Panc1 (cell line): Measurements from ENCODE around the gene ADCY2.

Experiments used
- CTCF ChIP-seq: fragments of 450-650 bp; IDR thresholded peaks from 2 replicates; pipeline ENCODE4 v1.5.1; 2017; ENCODE audit warnings: mild to moderate bottlenecking
- POLR2AphosphoS5 ChIP-seq: IDR thresholded peaks from 2 replicates; pipeline ENCODE4 v1.6.1; 2012; ENCODE audit warnings: mild to moderate bottlenecking, low read depth, low read length, moderate library complexity
- TCF7L2 ChIP-seq: IDR thresholded peaks from 2 replicates; pipeline ENCODE4 v1.6.1; 2011; ENCODE audit warnings: mild to moderate bottlenecking, low read depth, low read length, inconsistent platforms
- TF ChIP-seq, protein P1 (sequence below), 2 experiments: IDR thresholded peaks; 2 replicates each; pipeline ENCODE4 v1.6.1; 2011 to 2012; ENCODE audit warnings: low read depth in 2 of 2, control low read depth in 1 of 2, low read length in 1 of 2, mild to moderate bottlenecking in 1 of 2, moderate library complexity in 1 of 2; ENCODE audit not compliant: insufficient read depth in 1 of 2

- no peak for TF ChIP-seq CTCF
- TF ChIP-seq POLR2AphosphoS5 = no peak
- TF ChIP-seq, protein P1, sequence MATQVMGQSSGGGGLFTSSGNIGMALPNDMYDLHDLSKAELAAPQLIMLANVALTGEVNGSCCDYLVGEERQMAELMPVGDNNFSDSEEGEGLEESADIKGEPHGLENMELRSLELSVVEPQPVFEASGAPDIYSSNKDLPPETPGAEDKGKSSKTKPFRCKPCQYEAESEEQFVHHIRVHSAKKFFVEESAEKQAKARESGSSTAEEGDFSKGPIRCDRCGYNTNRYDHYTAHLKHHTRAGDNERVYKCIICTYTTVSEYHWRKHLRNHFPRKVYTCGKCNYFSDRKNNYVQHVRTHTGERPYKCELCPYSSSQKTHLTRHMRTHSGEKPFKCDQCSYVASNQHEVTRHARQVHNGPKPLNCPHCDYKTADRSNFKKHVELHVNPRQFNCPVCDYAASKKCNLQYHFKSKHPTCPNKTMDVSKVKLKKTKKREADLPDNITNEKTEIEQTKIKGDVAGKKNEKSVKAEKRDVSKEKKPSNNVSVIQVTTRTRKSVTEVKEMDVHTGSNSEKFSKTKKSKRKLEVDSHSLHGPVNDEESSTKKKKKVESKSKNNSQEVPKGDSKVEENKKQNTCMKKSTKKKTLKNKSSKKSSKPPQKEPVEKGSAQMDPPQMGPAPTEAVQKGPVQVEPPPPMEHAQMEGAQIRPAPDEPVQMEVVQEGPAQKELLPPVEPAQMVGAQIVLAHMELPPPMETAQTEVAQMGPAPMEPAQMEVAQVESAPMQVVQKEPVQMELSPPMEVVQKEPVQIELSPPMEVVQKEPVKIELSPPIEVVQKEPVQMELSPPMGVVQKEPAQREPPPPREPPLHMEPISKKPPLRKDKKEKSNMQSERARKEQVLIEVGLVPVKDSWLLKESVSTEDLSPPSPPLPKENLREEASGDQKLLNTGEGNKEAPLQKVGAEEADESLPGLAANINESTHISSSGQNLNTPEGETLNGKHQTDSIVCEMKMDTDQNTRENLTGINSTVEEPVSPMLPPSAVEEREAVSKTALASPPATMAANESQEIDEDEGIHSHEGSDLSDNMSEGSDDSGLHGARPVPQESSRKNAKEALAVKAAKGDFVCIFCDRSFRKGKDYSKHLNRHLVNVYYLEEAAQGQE (IDR thresholded peaks at IDR 0.05; ENCODE audit: insufficient read depth in 1 of 2, low read depth in 2 of 2, low read length in 1 of 2) = no peak
- no peak for TF ChIP-seq TCF7L2
Measured at GRCh38 chr5:7461371-7461770, 65.4 kb downstream of the ADCY2 start.
